HepG2 (cell line): ENCODE results near the gene ERFL. TPM values are rescaled to one million over a fixed set of nuclear protein-coding genes. Genes with fewer than 3 reads are reported as not detected.

Source experiments
- BORCS8-MEF2B ChIP-seq: sonication (generic); formaldehyde crosslinking; IDR thresholded peaks from 2 replicates; pipeline ENCODE4 v1.8.0; 2022; ENCODE audit warnings: mild to moderate bottlenecking, missing genetic modification reagents
- HNRNPK ChIP-seq: fragments of 200-400 bp; formaldehyde crosslinking; IDR thresholded peaks from 2 replicates; pipeline ENCODE4 v1.6.1; 2018; ENCODE audit warnings: low read length, low read depth, moderate library complexity, mild to moderate bottlenecking; ENCODE audit not compliant: poor library complexity, severe bottlenecking
- LBX2 ChIP-seq: sonication (generic); formaldehyde crosslinking; IDR thresholded peaks from 2 replicates; pipeline ENCODE4 v1.5.0; 2020; ENCODE audit warnings: missing genetic modification reagents, mild to moderate bottlenecking, borderline replicate concordance
- LRRFIP1 ChIP-seq: sonication (generic); formaldehyde crosslinking; conservative IDR thresholded peaks from 2 replicates; pipeline ENCODE4 v1.4.0; 2020; ENCODE audit warnings: missing genetic modification reagents
- MED13 ChIP-seq: sonication (generic); formaldehyde crosslinking; IDR thresholded peaks from 2 replicates; pipeline ENCODE4 v1.5.0; 2020; ENCODE audit warnings: missing genetic modification reagents
- NFAT5 ChIP-seq: sonication (generic); formaldehyde crosslinking; IDR thresholded peaks from 2 replicates; pipeline ENCODE4 v1.4.0; 2020; ENCODE audit warnings: missing genetic modification reagents
- PBX3 ChIP-seq: sonication (generic); formaldehyde crosslinking; IDR thresholded peaks from 2 replicates; pipeline ENCODE4 v1.8.1; 2023; ENCODE audit warnings: missing genetic modification reagents, inconsistent platforms, borderline replicate concordance
- SIN3B ChIP-seq: fragments of 150-350 bp; IDR thresholded peaks from 2 replicates; pipeline ENCODE4 v1.6.1; 2014; ENCODE audit warnings: low read length
- ZBTB44 ChIP-seq: sonication (generic); formaldehyde crosslinking; IDR thresholded peaks from 2 replicates; pipeline ENCODE4 v1.4.0; 2020; ENCODE audit warnings: missing genetic modification reagents
- ZNF12 ChIP-seq: sonication (generic); formaldehyde crosslinking; IDR thresholded peaks from 2 replicates; pipeline ENCODE4 v1.5.0; 2020; ENCODE audit warnings: missing genetic modification reagents
- ZNF24 ChIP-seq: fragments of 450-650 bp; IDR thresholded peaks from 2 replicates; pipeline ENCODE4 v1.6.1; 2017; ENCODE audit warnings: antibody characterized with exemption, mild to moderate bottlenecking
- ZNF296 ChIP-seq: sonication (generic); formaldehyde crosslinking; conservative IDR thresholded peaks from 2 replicates; pipeline ENCODE4 v1.5.0; 2020; ENCODE audit warnings: mild to moderate bottlenecking, missing genetic modification reagents
- ZNF337 ChIP-seq: sonication (generic); formaldehyde crosslinking; IDR thresholded peaks from 2 replicates; pipeline ENCODE4 v1.5.1; 2020; ENCODE audit warnings: missing genetic modification reagents, low read depth, mild to moderate bottlenecking, borderline replicate concordance
- ZNF597 ChIP-seq: sonication (generic); formaldehyde crosslinking; IDR thresholded peaks from 2 replicates; pipeline ENCODE4 v1.5.0; 2020; ENCODE audit warnings: missing genetic modification reagents
- ZNF670 ChIP-seq: sonication (generic); formaldehyde crosslinking; IDR thresholded peaks from 2 replicates; pipeline ENCODE4 v1.8.0; 2022; ENCODE audit warnings: mild to moderate bottlenecking, missing genetic modification reagents, borderline replicate concordance
- polyA plus RNA-seq, 8 experiments: library from polyadenylated mRNA; depleted of rRNA in 3 of 8; stranded (reverse) in 7 of 8; unstranded in 1 of 8; fragments of >200 nt; fragmentation: Illumina TruSeq in 4 of 8; extraction: Trizol in 4 of 8; gene quantifications; 2 replicates each; pipeline versions ENCODE4 v1.2.1 to v1.2.3, GENCODE V29; 2011 to 2016; ENCODE audit warnings: low read depth in 4 of 8, missing spikeins in 1 of 8, mixed read lengths in 1 of 8; ENCODE audit not compliant: insufficient read depth in 1 of 8
- total RNA-seq, 5 experiments: library from RNA; depleted of rRNA; stranded (reverse); fragments of >200 nt; fragmentation: Illumina TruSeq; extraction: Trizol; gene quantifications; 2 replicates each; pipeline ENCODE4 v1.2.3, GENCODE V29; 2016; ENCODE audit warnings: low read depth in 1 of 5

The ERFL gene
- total and polyA plus RNA-seq, 2 of the 13 experiments (the other 11 are each of a cell fraction or from before 2014, with no cell fraction given) = not detected

GRCh38 chr19:41904118-41904870, 24.0 kb downstream of the ERFL start (continued):
- no peak for TF ChIP-seq ZBTB44 (CRISPR knock-in tag)
- no peak for TF ChIP-seq MED13 (CRISPR knock-in tag)
- no peak for TF ChIP-seq ZNF597 (CRISPR knock-in tag)
- no peak for TF ChIP-seq ZNF296 (CRISPR knock-in tag)
- TF ChIP-seq NFAT5 (CRISPR knock-in tag) = no peak
- no peak for TF ChIP-seq ZNF24
- TF ChIP-seq ZNF12 = no peak; the same call in 1 of the 2 replicates
- TF ChIP-seq LBX2 (CRISPR knock-in tag) = no peak
- TF ChIP-seq PBX3 = no peak
- TF ChIP-seq ZNF670 (CRISPR knock-in tag) = no peak
- TF ChIP-seq SIN3B = no peak
- TF ChIP-seq HNRNPK = peak; percentile 14
- no peak for TF ChIP-seq ZNF337
- TF ChIP-seq BORCS8-MEF2B (CRISPR knock-in tag) = no peak
- TF ChIP-seq LRRFIP1 (CRISPR knock-in tag) = no peak
